Psoas muscle (tissue), 8 donors: Measurements from ENCODE around the gene MAPK6. TPM values are rescaled to one million over a fixed set of nuclear protein-coding genes. Genes with fewer than 3 reads are reported as not detected.

Source experiments
- ATAC-seq, 4 donors: fragments of 200-7000 bp; cut with Tn5 transposase; one replicate each; pipeline ENCODE4 v1.9.1; 2020; ENCODE audit warnings: moderate library complexity in 3 of 4, mild to moderate bottlenecking in 2 of 4
- DNase-seq, 2 donors: peaks; one replicate each; pipeline ENCODE4 v3.0.0-alpha.2; 2020
- H3K27ac ChIP-seq: fragments of 200-600 bp; one replicate; pipeline ENCODE4 v1.8.0; 2022
- H3K27me3 ChIP-seq, 3 donors: fragments of 200-600 bp in 1 of 3; one replicate each; pipeline versions ENCODE4 v1.6.1 to v1.8.0; 2013 to 2022; ENCODE audit warnings: low read length in 2 of 3, mild to moderate bottlenecking in 2 of 3, moderate library complexity in 1 of 3; ENCODE audit not compliant: insufficient read depth in 3 of 3
- H3K36me3 ChIP-seq, 2 donors: fragments of 200-600 bp in 1 of 2; one replicate each; pipeline versions ENCODE4 v1.6.1 to v1.8.0; 2013 to 2022; ENCODE audit warnings: low read depth in 1 of 2, mild to moderate bottlenecking in 1 of 2, moderate library complexity in 1 of 2; ENCODE audit not compliant: insufficient read depth in 1 of 2
- H3K4me1 ChIP-seq: fragments of 200-600 bp; one replicate; pipeline ENCODE4 v1.8.0; 2022
- H3K4me3 ChIP-seq: fragments of 200-600 bp; one replicate; pipeline ENCODE4 v1.8.0; 2022; ENCODE audit warnings: mild to moderate bottlenecking
- H3K9me3 ChIP-seq: fragments of 200-600 bp; one replicate; pipeline ENCODE4 v1.8.0; 2022
- WGBS, 3 donors: extraction: QIAGEN DNeasy Blood & Tissue Kit; methylation state at CpG; one replicate each; pipeline versions ENCODE4 v1.1.6 to v1.1.7; 2013; 5-methylcytosine and 5-hydroxymethylcytosine counted together
- intact Hi-C, 2 donors: fragments of 100-400 bp; cut with DNase I; formaldehyde crosslinking; loops; one replicate each; pipeline versions ENCODE4 v1.11.0 to v1.14.2; 2022
- long read RNA-seq, 2 donors: library from polyadenylated mRNA; unstranded; transcript quantifications; one replicate each; pipeline ENCODE4 v2.0.0, GENCODE V29; 2021
- polyA plus RNA-seq, 3 donors: library from polyadenylated mRNA; stranded (reverse); fragments of 200-250 nt; gene quantifications; one replicate each; pipeline ENCODE4 v1.2.3, GENCODE V29; 2013
- total RNA-seq, 4 donors: library from RNA; stranded (reverse); fragmentation: NEBNext Ultra II Directional in 2 of 4; extraction: Animal tissue kit (Norgen Biotek cat#: 25700) in 2 of 4; gene quantifications; one replicate each; pipeline versions ENCODE4 v1.2.1 to v1.2.4, GENCODE V29; 2021 to 2023
- TF ChIP-seq, protein P1 (sequence below): fragments of 200-600 bp; IDR thresholded peaks from one replicate; pipeline ENCODE4 v1.8.0; 2022; ENCODE audit warnings: antibody characterized with exemption
- donor health status: healthy with polysubstance abuse.
- donor health status: DM: no; HTN: no; CAD: no; lungs with moderate emphysema.
- donor health status: Bipolar disorder and iron deficiency.
- donor health status: healthy.
- donor health status: DM: yes; HTN: yes; CAD: no.
- donor health status: DM: no; HTN: no; CAD: no.
- donor health status: DM: no; HTN: no; CAD: no.
- donor health status: DM: yes; HTN: yes; CAD: no.

MAPK6 gene
- total RNA-seq (10 to 100 TPM; 29.4 to 58.5 (median 47.7) TPM), polyA plus RNA-seq (10 to 100 TPM; 21.1 to 62.7 (median 48.5) TPM)
- long read RNA-seq, donor 1, full-length matches to known transcripts: 66 of 81 reads
- long read RNA-seq, donor 1, partial matches to known transcripts: 4 of 81 reads
- long read RNA-seq, donor 1, other reads (novel, unspliced or antisense): 11 of 81 reads
- long read RNA-seq, donor 2, full-length matches to known transcripts: 69 of 95 reads
- long read RNA-seq, donor 2, partial matches to known transcripts: 14 of 95 reads
- long read RNA-seq, donor 2, other reads (novel, unspliced or antisense): 12 of 95 reads

DNA sequence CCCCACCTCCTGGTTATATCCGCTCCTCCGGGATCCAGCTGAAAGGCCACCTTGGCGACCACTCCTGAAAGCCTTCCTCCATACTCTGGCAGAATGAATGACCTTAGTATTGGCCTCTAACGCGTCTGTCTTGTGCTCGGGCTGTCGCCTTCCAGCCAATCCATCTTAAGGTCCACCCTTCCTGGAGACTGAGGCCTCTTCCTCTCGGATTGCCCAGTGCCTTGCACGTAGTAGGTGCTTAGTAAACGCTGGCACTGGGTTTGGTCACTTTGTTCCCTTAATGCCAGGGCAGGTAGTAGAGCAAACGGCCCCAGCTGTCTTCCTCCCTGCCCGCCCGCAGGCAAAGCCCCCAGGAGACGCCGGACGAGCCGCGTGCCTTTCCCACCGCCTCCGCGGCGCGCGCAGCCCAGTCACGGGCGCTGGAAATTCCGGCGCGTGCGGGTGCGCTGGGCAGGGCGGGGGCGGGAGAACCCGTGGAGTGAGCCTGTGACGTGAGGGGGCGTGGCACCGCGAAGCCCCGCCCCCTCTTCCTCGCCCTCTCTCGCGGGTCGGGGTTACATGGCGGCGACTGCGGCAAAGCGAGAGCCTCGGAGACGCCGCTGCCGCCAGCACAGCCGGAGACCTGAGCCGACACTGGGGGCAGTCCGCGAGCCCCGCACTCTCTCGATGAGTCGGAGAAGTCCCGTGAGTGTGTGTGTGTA is at the start of gene MAPK6:
TSS of gene MAPK6 (plus strand) at position 527 of the 701 bp plus-strand sequence. CDS start 27,242 bp downstream, outside the sequence.
- WGBS, 3 donors: 4 to 5% (median 4%) methylated on average over 55 to 59 of the region's 59 CpGs
- TF ChIP-seq, protein P1, sequence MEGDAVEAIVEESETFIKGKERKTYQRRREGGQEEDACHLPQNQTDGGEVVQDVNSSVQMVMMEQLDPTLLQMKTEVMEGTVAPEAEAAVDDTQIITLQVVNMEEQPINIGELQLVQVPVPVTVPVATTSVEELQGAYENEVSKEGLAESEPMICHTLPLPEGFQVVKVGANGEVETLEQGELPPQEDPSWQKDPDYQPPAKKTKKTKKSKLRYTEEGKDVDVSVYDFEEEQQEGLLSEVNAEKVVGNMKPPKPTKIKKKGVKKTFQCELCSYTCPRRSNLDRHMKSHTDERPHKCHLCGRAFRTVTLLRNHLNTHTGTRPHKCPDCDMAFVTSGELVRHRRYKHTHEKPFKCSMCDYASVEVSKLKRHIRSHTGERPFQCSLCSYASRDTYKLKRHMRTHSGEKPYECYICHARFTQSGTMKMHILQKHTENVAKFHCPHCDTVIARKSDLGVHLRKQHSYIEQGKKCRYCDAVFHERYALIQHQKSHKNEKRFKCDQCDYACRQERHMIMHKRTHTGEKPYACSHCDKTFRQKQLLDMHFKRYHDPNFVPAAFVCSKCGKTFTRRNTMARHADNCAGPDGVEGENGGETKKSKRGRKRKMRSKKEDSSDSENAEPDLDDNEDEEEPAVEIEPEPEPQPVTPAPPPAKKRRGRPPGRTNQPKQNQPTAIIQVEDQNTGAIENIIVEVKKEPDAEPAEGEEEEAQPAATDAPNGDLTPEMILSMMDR: no peak
- intact Hi-C loops: loop anchor here (5.0 kb wide), 2 partner anchors 37 to 548 kb away; partner anchors contain the start of gene ARPP19 (in 1 of the 2)
- peak within 1 kb of the TSS; percentile 65 for H3K4me3 ChIP-seq
- peaks cover 32% of the 10 kb centered on the region for H3K4me1 ChIP-seq
- H3K27me3 ChIP-seq: no peaks in the 10 kb centered on the region
- H3K9me3 ChIP-seq: no peaks in the 10 kb centered on the region
- ATAC-seq (peak; percentile 89 to 95 (median 92)), DNase-seq (peak; percentile 96 to 97)
- H3K27ac ChIP-seq: peak within 1 kb of the TSS; percentile 83
- no peaks in the 10 kb centered on the region for H3K36me3 ChIP-seq

DNA sequence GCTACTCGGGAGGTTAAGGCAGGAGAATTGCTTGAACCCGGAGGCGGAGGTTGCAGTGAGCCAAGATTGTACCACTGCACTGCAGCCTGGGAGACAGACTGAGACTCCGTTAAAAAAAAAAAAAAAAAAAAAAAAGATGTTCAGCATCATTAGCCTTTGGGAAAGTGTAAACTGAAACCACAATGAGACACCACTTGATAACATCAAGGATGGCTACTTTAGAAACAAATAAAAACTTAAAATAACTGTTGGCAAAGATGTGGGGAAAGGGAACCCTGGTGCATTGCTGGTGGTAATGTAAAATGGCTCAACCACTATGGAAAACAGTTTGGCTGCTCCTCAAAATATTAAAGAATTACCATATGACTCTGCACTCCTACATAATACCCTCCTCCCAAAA is 49.3 kb upstream of the MAPK6 start:
- TF ChIP-seq, protein P1: no peak
- H3K27me3 ChIP-seq: no peaks in the 10 kb centered on the region

GRCh38 chr15:51970132-51970817 is 48.7 kb upstream of the MAPK6 start:
- Histone ChIP-seq H3K27me3 (no peaks in the 10 kb centered on the region), H3K36me3 (peaks cover 0 to 6% of the 10 kb centered on the region in 2 donors), H3K27ac (no peak overlapping the region), H3K9me3 (peaks cover 13% of the 10 kb centered on the region), H3K4me1 (peaks cover 11% of the 10 kb centered on the region), H3K4me3 (peak overlapping the region; percentile 100)
- intact Hi-C loops: loop anchor here in 1 of 2 donors (5.0 kb wide), 2 partner anchors 107 to 167 kb away; no protein-coding TSS in a partner anchor
- ATAC-seq (no peak), DNase-seq (no peak)
- WGBS, 3 donors: 71 to 85% (median 84%) methylated on average over 4 of the region's 4 CpGs
- TF ChIP-seq, protein P1: no peak

More for the DNA sequence above, 49.3 kb upstream of the MAPK6 start:
- Histone ChIP-seq H3K4me3 (no peak overlapping the region), H3K27ac (no peak overlapping the region), H3K4me1 (peaks cover 11% of the 10 kb centered on the region), H3K36me3 (peaks cover 0 to 11% of the 10 kb centered on the region in 2 donors), H3K9me3 (peaks cover 13% of the 10 kb centered on the region)
- 84 to 97% (median 87%) methylated on average over 4 of the region's 4 CpGs for WGBS, 3 donors
- DNase-seq (no peak), ATAC-seq (no peak)
- intact Hi-C loops: loop anchor here in 1 of 2 donors (5.0 kb wide), 2 partner anchors 108 to 168 kb away; no protein-coding TSS in a partner anchor

DNA sequence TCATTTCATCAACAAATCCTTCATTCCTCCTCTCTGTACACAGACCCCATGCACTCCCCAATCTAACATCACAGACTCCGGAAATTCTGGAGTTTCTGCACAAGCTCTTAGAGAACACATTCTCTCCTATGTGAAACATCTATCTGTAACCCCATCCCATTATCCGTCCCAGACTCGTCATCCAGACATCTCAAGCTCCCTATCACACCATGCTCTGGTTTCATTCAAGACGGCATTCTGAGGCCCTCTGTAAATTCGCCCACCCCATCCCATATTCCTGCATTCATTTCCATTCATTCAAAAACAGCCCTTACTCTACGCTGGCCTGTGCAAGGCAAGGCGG is 48.0 kb upstream of the MAPK6 start:
- DNase-seq (no peak), ATAC-seq (no peak)
- TF ChIP-seq, protein P1: no peak
- peak overlapping the region; percentile 100 for H3K4me3 ChIP-seq
- peaks cover 13% of the 10 kb centered on the region for H3K9me3 ChIP-seq
- H3K27ac ChIP-seq: peak overlapping the region; percentile 94
- H3K4me1 ChIP-seq: peaks cover 11% of the 10 kb centered on the region
- H3K27me3 ChIP-seq: no peaks in the 10 kb centered on the region
- WGBS, 3 donors: 0 to 1% (median 0%) methylated on average over 7 of the region's 7 CpGs
- intact Hi-C loops: loop anchor here in 1 of 2 donors (5.0 kb wide), 2 partner anchors 106 to 166 kb away; no protein-coding TSS in a partner anchor
- H3K36me3 ChIP-seq: peaks cover 0 to 6% of the 10 kb centered on the region in 2 donors
